ENCODE measurements around the gene BRD1. TPM values are rescaled to one million over a fixed set of nuclear protein-coding genes. Genes with fewer than 3 reads are reported as not detected.

BRD1 gene
- total RNA-seq, 8 experiments from 2014 or later, result 19.1 to 44.4 (median 27.5) TPM

GRCh38 chr22:49850021-49850911 is 22.6 kb upstream of the BRD1 start:
- Histone ChIP-seq H3K4me3 (no peak overlapping the region), H3K4me1 (replicated peaks in 1 of 2) (peaks cover 10 to 16% of the 10 kb centered on the region in 2 donors), H3K27ac (no peak overlapping the region)
- 14 to 100% (median 29%) methylated on average over 1 to 12 of the region's 31 CpGs; no CpG with 5 or more reads in 5 of the 10 experiments for WGBS, 10 experiments
- ATAC-seq (replicated peaks in 6 of 8), result no peak
- in situ Hi-C loops (cut with MboI; ENCODE audit: low pct_unique_long_range_greater_than_20kb in 2 of 9, low sequenced_read_pairs in 9 of 9, unreplicated experiment in 9 of 9), result no loop called here

- H3K4me1 ChIP-seq (replicated peaks in 1 of 2), result peaks cover 3 to 12% of the 10 kb centered on the region in 2 donors
Measured at GRCh38 chr22:49849161-49850020, 21.7 kb upstream of the BRD1 start.

GRCh38 chr22:49848690-49849160 is 21.1 kb upstream of the BRD1 start:
- WGBS, 10 experiments, result no CpG with 5 or more reads among the region's 51 CpGs
- H3K4me3 ChIP-seq, result peak overlapping the region in 2 of 5 donors; percentile 8 to 12
- in situ Hi-C loops (cut with MboI; ENCODE audit: low pct_unique_long_range_greater_than_20kb in 2 of 9, low sequenced_read_pairs in 9 of 9, unreplicated experiment in 9 of 9), result no loop called here
- no peak overlapping the region for H3K27ac ChIP-seq
- no peak for ATAC-seq (replicated peaks in 6 of 8)
- peaks cover 3 to 12% of the 10 kb centered on the region in 2 donors for H3K4me1 ChIP-seq (replicated peaks in 1 of 2)

More at GRCh38 chr22:49849161-49850020, 21.7 kb upstream of the BRD1 start:
- no peak for ATAC-seq (replicated peaks in 6 of 8)
- in situ Hi-C loops (cut with MboI; ENCODE audit: low pct_unique_long_range_greater_than_20kb in 2 of 9, low sequenced_read_pairs in 9 of 9, unreplicated experiment in 9 of 9), result no loop called here
- WGBS, 10 experiments, result no CpG with 5 or more reads among the region's 89 CpGs
- Histone ChIP-seq H3K27ac (no peak overlapping the region), H3K4me3 (no peak overlapping the region)

GRCh38 chr22:49847751-49848689 is 20.3 kb upstream of the BRD1 start:
- no peak overlapping the region for H3K27ac ChIP-seq
- ATAC-seq (replicated peaks in 6 of 8), result no peak
- H3K4me3 ChIP-seq, result peak overlapping the region in 2 of 5 donors; percentile 8 to 12
- 3 to 90% (median 56%) methylated on average over 2 to 7 of the region's 64 CpGs; no CpG with 5 or more reads in 3 of the 10 experiments for WGBS, 10 experiments
- in situ Hi-C loops (cut with MboI; ENCODE audit: low pct_unique_long_range_greater_than_20kb in 2 of 9, low sequenced_read_pairs in 9 of 9, unreplicated experiment in 9 of 9), result no loop called here
- H3K4me1 ChIP-seq (replicated peaks in 1 of 2), result peaks cover 3 to 12% of the 10 kb centered on the region in 2 donors

GRCh38 chr22:49845666-49846459 is 18.2 kb upstream of the BRD1 start:
- 20 to 80% (median 59%) methylated on average over 1 to 12 of the region's 19 CpGs; no CpG with 5 or more reads in 1 of the 10 experiments for WGBS, 10 experiments
- in situ Hi-C loops (cut with MboI; ENCODE audit: low pct_unique_long_range_greater_than_20kb in 2 of 9, low sequenced_read_pairs in 9 of 9, unreplicated experiment in 9 of 9), result no loop called here
- Histone ChIP-seq H3K4me1 (replicated peaks in 1 of 2) (peaks cover 3 to 9% of the 10 kb centered on the region in 2 donors), H3K27ac (no peak overlapping the region), H3K4me3 (no peak overlapping the region)
- no peak for ATAC-seq (replicated peaks in 6 of 8)

- in situ Hi-C loops (cut with MboI; ENCODE audit: low pct_unique_long_range_greater_than_20kb in 2 of 9, low sequenced_read_pairs in 9 of 9, unreplicated experiment in 9 of 9), result no loop called here
- 88 to 93% methylated on average over 5 to 7 of the region's 16 CpGs; no CpG with 5 or more reads in 8 of the 10 experiments for WGBS, 10 experiments
Measured at GRCh38 chr22:49845241-49845640, 17.6 kb upstream of the BRD1 start.

GRCh38 chr22:49838771-49839717 is 11.4 kb upstream of the BRD1 start:
- Histone ChIP-seq H3K27ac (no peak overlapping the region), H3K4me1 (replicated peaks in 1 of 2) (no peaks in the 10 kb centered on the region), H3K4me3 (no peak overlapping the region)
- peak in 2 of 8 experiments; percentile 26 to 53 for ATAC-seq (replicated peaks in 6 of 8)
- 64 to 82% (median 76%) methylated on average over 6 to 17 of the region's 29 CpGs for WGBS, 10 experiments
- in situ Hi-C loops (cut with MboI; ENCODE audit: low pct_unique_long_range_greater_than_20kb in 2 of 9, low sequenced_read_pairs in 9 of 9, unreplicated experiment in 9 of 9), result no loop called here

More at GRCh38 chr22:49845241-49845640, 17.6 kb upstream of the BRD1 start:
- Histone ChIP-seq H3K4me3 (no peak overlapping the region), H3K4me1 (replicated peaks in 1 of 2) (peaks cover 3 to 9% of the 10 kb centered on the region in 2 donors), H3K27ac (no peak overlapping the region)
- no peak for ATAC-seq (replicated peaks in 6 of 8)

- Histone ChIP-seq H3K27ac (no peak overlapping the region), H3K4me3 (no peak overlapping the region), H3K4me1 (replicated peaks in 1 of 2) (no peaks in the 10 kb centered on the region)
- in situ Hi-C loops (cut with MboI; ENCODE audit: low pct_unique_long_range_greater_than_20kb in 2 of 9, low sequenced_read_pairs in 9 of 9, unreplicated experiment in 9 of 9), result no loop called here
- WGBS, 10 experiments, result 33 to 100% (median 81%) methylated on average over 1 to 11 of the region's 11 CpGs; no CpG with 5 or more reads in 1 of the 10 experiments
- ATAC-seq (replicated peaks in 6 of 8), result no peak
Measured at GRCh38 chr22:49833340-49834007, 5.8 kb upstream of the BRD1 start.

- H3K4me1 ChIP-seq (replicated peaks in 1 of 2), result peaks cover 21 to 22% of the 10 kb centered on the region in 2 donors
- no peak overlapping the region for H3K4me3 ChIP-seq
- no peak for ATAC-seq (replicated peaks in 6 of 8)
- WGBS, 10 experiments, result 76 to 100% (median 98%) methylated on average over 1 to 9 of the region's 17 CpGs; no CpG with 5 or more reads in 3 of the 10 experiments
- in situ Hi-C loops (cut with MboI; ENCODE audit: low pct_unique_long_range_greater_than_20kb in 2 of 9, low sequenced_read_pairs in 9 of 9, unreplicated experiment in 9 of 9), result no loop called here
- no peak overlapping the region for H3K27ac ChIP-seq
Measured at GRCh38 chr22:49829044-49829853, 1.6 kb upstream of the BRD1 start.

- WGBS, 10 experiments, result 90 to 92% (median 91%) methylated on average over 2 to 4 of the region's 14 CpGs; no CpG with 5 or more reads in 7 of the 10 experiments
- H3K4me1 ChIP-seq (replicated peaks in 1 of 2), result peaks cover 21 to 24% of the 10 kb centered on the region in 2 donors
- H3K4me3 ChIP-seq, result no peak overlapping the region
- no peak overlapping the region for H3K27ac ChIP-seq
- in situ Hi-C loops (cut with MboI; ENCODE audit: low pct_unique_long_range_greater_than_20kb in 2 of 9, low sequenced_read_pairs in 9 of 9, unreplicated experiment in 9 of 9), result no loop called here
- no peak for ATAC-seq (replicated peaks in 6 of 8)
Measured at GRCh38 chr22:49828599-49828965, 909 bp upstream of the BRD1 start.
